HepG2 (cell line): ENCODE data around the gene GRIFIN. TPM values are rescaled to one million over a fixed set of nuclear protein-coding genes. Genes with fewer than 3 reads are reported as not detected.

Source experiments
- ATAD3A ChIP-seq: sonication (generic); formaldehyde crosslinking; IDR thresholded peaks from 2 replicates; pipeline ENCODE4 v1.4.0; 2020; ENCODE audit warnings: missing genetic modification reagents
- CHD2 ChIP-seq: IDR thresholded peaks from 2 replicates; pipeline ENCODE4 v1.6.1; 2011; ENCODE audit warnings: low read depth, low read length, improper control_type of control experiment
- FIP1L1 ChIP-seq: fragments of 200-400 bp; formaldehyde crosslinking; IDR thresholded peaks from 2 replicates; pipeline ENCODE4 v1.6.1; 2018; ENCODE audit warnings: low read depth, mild to moderate bottlenecking, low read length, moderate library complexity, borderline replicate concordance; ENCODE audit not compliant: insufficient read depth
- KLF11 ChIP-seq: IDR thresholded peaks from 2 replicates; pipeline ENCODE4 v1.6.1; 2016; ENCODE audit warnings: missing compliant biosample characterization
- MED1 ChIP-seq: sonication (generic); formaldehyde crosslinking; IDR thresholded peaks from 2 replicates; pipeline ENCODE4 v1.4.0; 2020; ENCODE audit warnings: missing genetic modification reagents
- NFE2 ChIP-seq: sonication (generic); formaldehyde crosslinking; IDR thresholded peaks from 2 replicates; pipeline ENCODE4 v1.4.0; 2020; ENCODE audit warnings: missing genetic modification reagents
- NFE2L1 ChIP-seq: sonication (generic); formaldehyde crosslinking; IDR thresholded peaks from 2 replicates; pipeline ENCODE4 v1.4.0; 2020; ENCODE audit warnings: missing genetic modification reagents, mild to moderate bottlenecking, borderline replicate concordance
- NONO ChIP-seq, 2 experiments: fragments of 450-650 bp in 1 of 2; sonication (generic) in 1 of 2; formaldehyde crosslinking in 1 of 2; IDR thresholded peaks in 1 of 2; conservative IDR thresholded peaks in 1 of 2; 2 replicates each; pipeline versions ENCODE4 v1.6.1 to v1.8.0; 2017 to 2022; ENCODE audit warnings: mild to moderate bottlenecking in 1 of 2, missing genetic modification reagents in 1 of 2, moderate library complexity in 1 of 2
- PRPF4 ChIP-seq: fragments of 200-400 bp; formaldehyde crosslinking; IDR thresholded peaks from 2 replicates; pipeline ENCODE4 v1.6.1; 2016; ENCODE audit warnings: low read length, low read depth; ENCODE audit not compliant: poor library complexity, severe bottlenecking
- SAP130 ChIP-seq: IDR thresholded peaks from 2 replicates; pipeline ENCODE4 v1.6.1; 2016; ENCODE audit warnings: low read depth
- SSRP1 ChIP-seq: IDR thresholded peaks from 2 replicates; pipeline ENCODE4 v1.6.1; 2016; ENCODE audit warnings: control low read depth
- ZNF101 ChIP-seq: sonication (generic); formaldehyde crosslinking; IDR thresholded peaks from 2 replicates; pipeline ENCODE4 v1.4.0; 2020; ENCODE audit warnings: mild to moderate bottlenecking, low read depth, missing genetic modification reagents, borderline replicate concordance
- ZNF12 ChIP-seq: sonication (generic); formaldehyde crosslinking; IDR thresholded peaks from 2 replicates; pipeline ENCODE4 v1.5.0; 2020; ENCODE audit warnings: missing genetic modification reagents
- ZNF329 ChIP-seq: sonication (generic); formaldehyde crosslinking; IDR thresholded peaks from 2 replicates; pipeline ENCODE4 v1.9.0; 2021; ENCODE audit warnings: low read depth, mild to moderate bottlenecking, missing genetic modification reagents
- ZNF607 ChIP-seq: sonication (generic); formaldehyde crosslinking; IDR thresholded peaks from 2 replicates; pipeline ENCODE4 v1.5.1; 2020; ENCODE audit warnings: missing genetic modification reagents, mild to moderate bottlenecking, borderline replicate concordance
- ZNF615 ChIP-seq: sonication (generic); formaldehyde crosslinking; IDR thresholded peaks from 2 replicates; pipeline ENCODE4 v1.5.0; 2020; ENCODE audit warnings: mild to moderate bottlenecking, missing genetic modification reagents, borderline replicate concordance
- ZNF724P ChIP-seq: sonication (generic); formaldehyde crosslinking; IDR thresholded peaks from 2 replicates; pipeline ENCODE4 v1.8.0; 2022; ENCODE audit warnings: missing genetic modification reagents, borderline replicate concordance
- ZNF737 ChIP-seq: sonication (generic); formaldehyde crosslinking; IDR thresholded peaks from 2 replicates; pipeline ENCODE4 v1.5.0; 2020; ENCODE audit warnings: missing genetic modification reagents, mild to moderate bottlenecking, borderline replicate concordance
- ZNF776 ChIP-seq: sonication (generic); formaldehyde crosslinking; IDR thresholded peaks from 2 replicates; pipeline ENCODE4 v1.4.0; 2020; ENCODE audit warnings: mild to moderate bottlenecking, missing genetic modification reagents
- ZNF841 ChIP-seq: sonication (generic); formaldehyde crosslinking; IDR thresholded peaks from 2 replicates; pipeline ENCODE4 v1.8.1; 2023; ENCODE audit warnings: missing genetic modification reagents, borderline replicate concordance
- polyA plus RNA-seq, 8 experiments: library from polyadenylated mRNA; depleted of rRNA in 3 of 8; stranded (reverse) in 7 of 8; unstranded in 1 of 8; fragments of >200 nt; fragmentation: Illumina TruSeq in 4 of 8; extraction: Trizol in 4 of 8; gene quantifications; 2 replicates each; pipeline versions ENCODE4 v1.2.1 to v1.2.3, GENCODE V29; 2011 to 2016; ENCODE audit warnings: low read depth in 4 of 8, missing spikeins in 1 of 8, mixed read lengths in 1 of 8; ENCODE audit not compliant: insufficient read depth in 1 of 8
- total RNA-seq, 5 experiments: library from RNA; depleted of rRNA; stranded (reverse); fragments of >200 nt; fragmentation: Illumina TruSeq; extraction: Trizol; gene quantifications; 2 replicates each; pipeline ENCODE4 v1.2.3, GENCODE V29; 2016; ENCODE audit warnings: low read depth in 1 of 5
- TF ChIP-seq, protein P1 (sequence below): IDR thresholded peaks from 2 replicates; pipeline ENCODE4 v1.6.1; 2016; ENCODE audit warnings: low read depth, missing genetic modification reagents, missing compliant biosample characterization
- TF ChIP-seq, protein P2 (sequence below): sonication (generic); formaldehyde crosslinking; IDR thresholded peaks from 2 replicates; pipeline ENCODE4 v1.5.0; 2020; ENCODE audit warnings: mild to moderate bottlenecking, missing genetic modification reagents

GRIFIN gene
- total and polyA plus RNA-seq, 2 of the 13 experiments (the other 11 are each of a cell fraction or from before 2014, with no cell fraction given) = not detected

DNA sequence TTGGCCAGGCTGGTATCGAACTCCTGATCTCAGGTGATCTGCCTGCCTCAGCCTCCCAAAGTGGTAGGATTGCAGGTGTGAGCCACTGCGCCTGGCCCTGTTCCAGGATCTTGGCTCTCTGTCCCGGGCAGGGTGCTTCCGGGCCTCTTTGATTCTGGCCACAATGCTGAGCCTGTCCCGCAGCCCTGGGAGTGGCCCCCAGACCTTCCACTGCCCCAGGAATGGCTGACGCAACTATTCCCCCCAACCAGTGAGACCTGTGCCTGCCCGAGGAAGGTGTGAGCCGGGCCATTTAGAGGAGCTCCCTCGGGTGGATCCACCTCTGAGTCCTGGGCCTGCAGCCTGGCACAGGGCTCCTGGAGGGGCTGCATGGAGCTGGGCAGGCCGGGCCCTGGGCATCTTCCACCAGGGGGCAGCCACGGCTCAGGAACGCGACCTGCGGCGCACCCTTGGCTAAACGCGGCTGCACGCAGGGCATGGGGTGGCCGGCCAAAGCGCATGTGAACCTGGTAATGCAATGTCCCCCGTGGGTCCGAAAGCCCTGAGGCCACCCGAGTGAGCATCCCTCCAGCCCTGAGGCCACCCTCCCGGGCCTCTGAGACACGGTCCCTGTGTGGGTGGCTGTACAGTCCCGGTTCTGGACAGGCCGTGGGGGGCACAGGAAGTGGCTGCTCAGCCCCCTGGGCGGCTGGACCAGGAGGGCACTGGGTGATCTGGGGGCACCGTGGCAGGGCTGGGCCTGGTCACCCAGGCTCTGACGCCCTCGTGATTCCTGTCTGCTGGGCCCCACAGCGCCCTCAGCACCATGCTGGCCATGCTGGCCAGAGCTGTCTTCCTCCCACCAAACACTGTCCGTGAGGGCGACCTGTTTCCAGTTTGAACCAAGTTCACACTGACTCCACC lies 24.8 kb downstream of the GRIFIN start (continued):
- TF ChIP-seq, protein P1, sequence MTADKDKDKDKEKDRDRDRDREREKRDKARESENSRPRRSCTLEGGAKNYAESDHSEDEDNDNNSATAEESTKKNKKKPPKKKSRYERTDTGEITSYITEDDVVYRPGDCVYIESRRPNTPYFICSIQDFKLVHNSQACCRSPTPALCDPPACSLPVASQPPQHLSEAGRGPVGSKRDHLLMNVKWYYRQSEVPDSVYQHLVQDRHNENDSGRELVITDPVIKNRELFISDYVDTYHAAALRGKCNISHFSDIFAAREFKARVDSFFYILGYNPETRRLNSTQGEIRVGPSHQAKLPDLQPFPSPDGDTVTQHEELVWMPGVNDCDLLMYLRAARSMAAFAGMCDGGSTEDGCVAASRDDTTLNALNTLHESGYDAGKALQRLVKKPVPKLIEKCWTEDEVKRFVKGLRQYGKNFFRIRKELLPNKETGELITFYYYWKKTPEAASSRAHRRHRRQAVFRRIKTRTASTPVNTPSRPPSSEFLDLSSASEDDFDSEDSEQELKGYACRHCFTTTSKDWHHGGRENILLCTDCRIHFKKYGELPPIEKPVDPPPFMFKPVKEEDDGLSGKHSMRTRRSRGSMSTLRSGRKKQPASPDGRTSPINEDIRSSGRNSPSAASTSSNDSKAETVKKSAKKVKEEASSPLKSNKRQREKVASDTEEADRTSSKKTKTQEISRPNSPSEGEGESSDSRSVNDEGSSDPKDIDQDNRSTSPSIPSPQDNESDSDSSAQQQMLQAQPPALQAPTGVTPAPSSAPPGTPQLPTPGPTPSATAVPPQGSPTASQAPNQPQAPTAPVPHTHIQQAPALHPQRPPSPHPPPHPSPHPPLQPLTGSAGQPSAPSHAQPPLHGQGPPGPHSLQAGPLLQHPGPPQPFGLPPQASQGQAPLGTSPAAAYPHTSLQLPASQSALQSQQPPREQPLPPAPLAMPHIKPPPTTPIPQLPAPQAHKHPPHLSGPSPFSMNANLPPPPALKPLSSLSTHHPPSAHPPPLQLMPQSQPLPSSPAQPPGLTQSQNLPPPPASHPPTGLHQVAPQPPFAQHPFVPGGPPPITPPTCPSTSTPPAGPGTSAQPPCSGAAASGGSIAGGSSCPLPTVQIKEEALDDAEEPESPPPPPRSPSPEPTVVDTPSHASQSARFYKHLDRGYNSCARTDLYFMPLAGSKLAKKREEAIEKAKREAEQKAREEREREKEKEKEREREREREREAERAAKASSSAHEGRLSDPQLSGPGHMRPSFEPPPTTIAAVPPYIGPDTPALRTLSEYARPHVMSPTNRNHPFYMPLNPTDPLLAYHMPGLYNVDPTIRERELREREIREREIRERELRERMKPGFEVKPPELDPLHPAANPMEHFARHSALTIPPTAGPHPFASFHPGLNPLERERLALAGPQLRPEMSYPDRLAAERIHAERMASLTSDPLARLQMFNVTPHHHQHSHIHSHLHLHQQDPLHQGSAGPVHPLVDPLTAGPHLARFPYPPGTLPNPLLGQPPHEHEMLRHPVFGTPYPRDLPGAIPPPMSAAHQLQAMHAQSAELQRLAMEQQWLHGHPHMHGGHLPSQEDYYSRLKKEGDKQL = no peak
- no peak for TF ChIP-seq PRPF4
- TF ChIP-seq NFE2L1 (CRISPR knock-in tag) = no peak
- TF ChIP-seq ATAD3A (CRISPR knock-in tag) = no peak
- TF ChIP-seq FIP1L1 = no peak
- TF ChIP-seq ZNF12 (CRISPR knock-in tag) = no peak
- TF ChIP-seq ZNF841 = no peak
- no peak; the same call in 1 of the 2 replicates for TF ChIP-seq ZNF724P (CRISPR knock-in tag)
- TF ChIP-seq ZNF776 (CRISPR knock-in tag) = no peak
- TF ChIP-seq NONO (IDR thresholded peaks at IDR 0.05) = no peak
- TF ChIP-seq NONO (CRISPR knock-in tag; conservative IDR thresholded peaks at IDR 0.05) = no peak; the same call in 1 of the 2 replicates
- TF ChIP-seq MED1 (CRISPR knock-in tag) = peak; percentile 54; the same call in 1 of the 2 replicates
- TF ChIP-seq SAP130 (CRISPR knock-in tag) = peak; percentile 42; the same call in 1 of the 2 replicates
- no peak for TF ChIP-seq NFE2 (CRISPR knock-in tag)
- no peak for TF ChIP-seq SSRP1 (CRISPR knock-in tag)
- peak; percentile 59; the same call in 1 of the 2 replicates for TF ChIP-seq ZNF607 (CRISPR knock-in tag)
- TF ChIP-seq KLF11 (CRISPR knock-in tag) = no peak
- TF ChIP-seq, protein P2, sequence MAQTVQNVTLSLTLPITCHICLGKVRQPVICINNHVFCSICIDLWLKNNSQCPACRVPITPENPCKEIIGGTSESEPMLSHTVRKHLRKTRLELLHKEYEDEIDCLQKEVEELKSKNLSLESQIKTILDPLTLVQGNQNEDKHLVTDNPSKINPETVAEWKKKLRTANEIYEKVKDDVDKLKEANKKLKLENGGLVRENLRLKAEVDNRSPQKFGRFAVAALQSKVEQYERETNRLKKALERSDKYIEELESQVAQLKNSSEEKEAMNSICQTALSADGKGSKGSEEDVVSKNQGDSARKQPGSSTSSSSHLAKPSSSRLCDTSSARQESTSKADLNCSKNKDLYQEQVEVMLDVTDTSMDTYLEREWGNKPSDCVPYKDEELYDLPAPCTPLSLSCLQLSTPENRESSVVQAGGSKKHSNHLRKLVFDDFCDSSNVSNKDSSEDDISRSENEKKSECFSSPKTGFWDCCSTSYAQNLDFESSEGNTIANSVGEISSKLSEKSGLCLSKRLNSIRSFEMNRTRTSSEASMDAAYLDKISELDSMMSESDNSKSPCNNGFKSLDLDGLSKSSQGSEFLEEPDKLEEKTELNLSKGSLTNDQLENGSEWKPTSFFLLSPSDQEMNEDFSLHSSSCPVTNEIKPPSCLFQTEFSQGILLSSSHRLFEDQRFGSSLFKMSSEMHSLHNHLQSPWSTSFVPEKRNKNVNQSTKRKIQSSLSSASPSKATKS = no peak
- TF ChIP-seq CHD2 = no peak
- no peak for TF ChIP-seq ZNF737
- TF ChIP-seq ZNF329 = no peak
- TF ChIP-seq ZNF101 (CRISPR knock-in tag) = 0 out of 2 replicates have a peak, but pooled peaks have one; percentile 73
- TF ChIP-seq ZNF615 (CRISPR knock-in tag) = no peak
